DND-41 (cell line): Measurements from ENCODE around the gene IFI30.

ENCODE experiments used
- ATAC-seq: fragments of 200-7000 bp; cut with Tn5 transposase; 3 replicates; pipeline ENCODE4 v1.9.1; 2021; ENCODE audit warnings: low read depth; ENCODE audit not compliant: insufficient read depth
- DNase-seq: peaks from one replicate; pipeline ENCODE4 v3.0.0-alpha.2; 2020
- H2AFZ ChIP-seq: 2 replicates; pipeline ENCODE4 v1.6.0; 2012; ENCODE audit warnings: low read depth, low read length
- H3K27ac ChIP-seq: 2 replicates; pipeline ENCODE4 v1.5.1; 2012; ENCODE audit warnings: low read length, inconsistent platforms
- H3K27me3 ChIP-seq: fragments of 200-600 bp; sonication (generic); 2 replicates; pipeline ENCODE4 v1.6.0; 2012; ENCODE audit warnings: low read length, mild to moderate bottlenecking, inconsistent platforms; ENCODE audit not compliant: insufficient read depth, poor library complexity
- H3K36me3 ChIP-seq: 2 replicates; pipeline ENCODE4 v1.5.1; 2012; ENCODE audit warnings: low read length, inconsistent platforms; ENCODE audit not compliant: insufficient read depth
- H3K4me1 ChIP-seq: 2 replicates; pipeline ENCODE4 v1.5.1; 2012; ENCODE audit warnings: mild to moderate bottlenecking, low read length; ENCODE audit not compliant: insufficient read depth
- H3K4me2 ChIP-seq: 2 replicates; pipeline ENCODE4 v1.6.0; 2012; ENCODE audit warnings: mild to moderate bottlenecking, moderate library complexity, low read length, inconsistent platforms; ENCODE audit not compliant: insufficient read depth
- H3K4me3 ChIP-seq, 2 experiments: fragments of 200-600 bp in 1 of 2; shearing (Covaris generic) in 1 of 2; 2 replicates each; pipeline ENCODE4 v1.5.1; 2012 to 2016; ENCODE audit warnings: inconsistent platforms in 2 of 2, low read length in 2 of 2, mild to moderate bottlenecking in 2 of 2, low read depth in 1 of 2, moderate library complexity in 1 of 2
- H3K79me2 ChIP-seq: 2 replicates; pipeline ENCODE4 v1.6.0; 2012; ENCODE audit warnings: low read length, inconsistent platforms; ENCODE audit not compliant: insufficient read depth
- H3K9ac ChIP-seq: 2 replicates; pipeline ENCODE4 v1.6.0; 2012; ENCODE audit warnings: low read depth, mild to moderate bottlenecking, inconsistent platforms, low read length, moderate library complexity
- H3K9me3 ChIP-seq: 2 replicates; pipeline ENCODE4 v1.5.1; 2012; ENCODE audit warnings: low read length, moderate library complexity, mild to moderate bottlenecking, inconsistent platforms; ENCODE audit not compliant: insufficient read depth, severe bottlenecking
- H4K20me1 ChIP-seq: 2 replicates; pipeline ENCODE4 v1.6.0; 2012; ENCODE audit warnings: low read length; ENCODE audit not compliant: insufficient read depth
- CTCF ChIP-seq: IDR thresholded peaks from 2 replicates; pipeline ENCODE4 v1.5.1; 2012; ENCODE audit warnings: borderline replicate concordance, low read length, moderate library complexity, mild to moderate bottlenecking; ENCODE audit not compliant: poor library complexity, severe bottlenecking; ENCODE audit errors: extremely low read depth
- EZH2 ChIP-seq: IDR thresholded peaks from 3 replicates; pipeline ENCODE4 v1.6.1; 2012; ENCODE audit warnings: borderline replicate concordance, low read depth, mild to moderate bottlenecking, moderate library complexity, low read length, inconsistent platforms; ENCODE audit not compliant: severe bottlenecking

IFI30 gene

GRCh38 chr19:18218600-18218999, 45.0 kb downstream of the IFI30 start:
- Histone ChIP-seq H3K9ac (no peak overlapping the region), H3K4me2 (no peak overlapping the region), H3K79me2 (no peaks in the 10 kb centered on the region), H3K36me3 (no peaks in the 10 kb centered on the region), H3K27ac (no peak overlapping the region), H3K4me1 (no peaks in the 10 kb centered on the region), H3K9me3 (no peaks in the 10 kb centered on the region), H4K20me1 (no peaks in the 10 kb centered on the region), H3K4me3 (no peak overlapping the region), H3K27me3 (no peaks in the 10 kb centered on the region), H2AFZ (no peak overlapping the region)
- ATAC-seq (no peak), DNase-seq (no peak)
- TF ChIP-seq CTCF (no peak), EZH2 (no peak)

- Histone ChIP-seq H3K27me3 (no peaks in the 10 kb centered on the region), H3K4me1 (no peaks in the 10 kb centered on the region), H3K79me2 (no peaks in the 10 kb centered on the region), H3K9me3 (no peaks in the 10 kb centered on the region), H2AFZ (no peak overlapping the region), H3K9ac (no peak overlapping the region), H3K4me3 (no peak overlapping the region), H4K20me1 (no peaks in the 10 kb centered on the region), H3K36me3 (no peaks in the 10 kb centered on the region), H3K4me2 (no peak overlapping the region), H3K27ac (no peak overlapping the region)
- no peak for DNase-seq
- no peak for ATAC-seq
- TF ChIP-seq CTCF (no peak), EZH2 (no peak)
These were observed 46.5 kb downstream of the IFI30 start for GRCh38 chr19:18219911-18220631.

GRCh38 chr19:18220632-18221275, 47.1 kb downstream of the IFI30 start:
- no peak overlapping the region for H3K9ac ChIP-seq
- no peak overlapping the region for H3K27ac ChIP-seq
- no peaks in the 10 kb centered on the region for H3K79me2 ChIP-seq
- DNase-seq, result no peak
- no peak overlapping the region for H3K4me3 ChIP-seq
- no peak for ATAC-seq
- no peaks in the 10 kb centered on the region for H3K9me3 ChIP-seq
- no peaks in the 10 kb centered on the region for H3K4me1 ChIP-seq
- TF ChIP-seq EZH2 (no peak), CTCF (no peak)
- no peak overlapping the region for H2AFZ ChIP-seq
- no peaks in the 10 kb centered on the region for H3K36me3 ChIP-seq
- H3K27me3 ChIP-seq, result no peaks in the 10 kb centered on the region
- H4K20me1 ChIP-seq, result no peaks in the 10 kb centered on the region
- no peak overlapping the region for H3K4me2 ChIP-seq
